Naive thymus-derived CD4-positive, alpha-beta T cell (primary cell): ENCODE data around the gene GAPDH. TPM values are rescaled to one million over a fixed set of nuclear protein-coding genes. Genes with fewer than 3 reads are reported as not detected.

ENCODE experiments used
- ATAC-seq: fragments of 150-1000 bp; cut with Tn5 transposase; 2 replicates; pipeline ENCODE4 v1.10.0; 2021; ENCODE audit warnings: mild to moderate bottlenecking, moderate library complexity
- CTCF ChIA-PET: fragments of 350-600 bp; sonication (Branson Sonifier 250); formaldehyde crosslinking; loops from one replicate; lab custom pipeline; 2021; ENCODE audit warnings: antibody characterized with exemption; lab: Charles Lee
- POLR2A ChIA-PET: fragments of 350-600 bp; sonication (Branson Sonifier 250); formaldehyde crosslinking; loops from one replicate; lab custom pipeline; 2021; ENCODE audit warnings: antibody characterized with exemption, inconsistent platforms; lab: Charles Lee
- DNase-seq, 9 donors: peaks; one replicate each; pipeline versions ENCODE4 v3.0.0 to v3.0.0-alpha.2; 2020 to 2022; ENCODE audit warnings: mixed read lengths in 1 of 9
- H3K27ac ChIP-seq: one replicate; pipeline ENCODE4 v1.7.0; 2013; ENCODE audit warnings: mild to moderate bottlenecking, low read depth, low read length, moderate library complexity
- H3K27me3 ChIP-seq, 2 donors: one replicate each; pipeline ENCODE4 v1.7.0; 2013; ENCODE audit warnings: low read length in 2 of 2, mild to moderate bottlenecking in 2 of 2, moderate library complexity in 2 of 2; ENCODE audit not compliant: control insufficient read depth in 2 of 2, insufficient read depth in 2 of 2
- H3K36me3 ChIP-seq, 3 experiments: 1 replicate in 2 of 3; 2 replicates in 1 of 3; pipeline ENCODE4 v1.7.0; 2013; ENCODE audit warnings: low read length in 3 of 3, mild to moderate bottlenecking in 3 of 3, moderate library complexity in 1 of 3; ENCODE audit not compliant: insufficient read depth in 3 of 3, control insufficient read depth in 2 of 3
- H3K4me1 ChIP-seq, 2 donors: one replicate each; pipeline ENCODE4 v1.7.0; 2013; ENCODE audit warnings: low read length in 2 of 2, mild to moderate bottlenecking in 2 of 2, moderate library complexity in 1 of 2; ENCODE audit not compliant: control insufficient read depth in 2 of 2, insufficient read depth in 2 of 2
- H3K4me3 ChIP-seq: 2 replicates; pipeline ENCODE4 v1.7.0; 2013; ENCODE audit warnings: mild to moderate bottlenecking, low read length
- H3K9me3 ChIP-seq, 3 experiments: 1 replicate in 2 of 3; 2 replicates in 1 of 3; pipeline ENCODE4 v1.7.0; 2013; ENCODE audit warnings: low read length in 3 of 3; ENCODE audit not compliant: control insufficient read depth in 2 of 3
- H3K27ac Mint-ChIP-seq, 9 donors: one replicate each; pipeline ENCODE4 v1.8.0; 2020 to 2022; ENCODE audit warnings: mixed read lengths in 9 of 9, mild to moderate bottlenecking in 8 of 9, moderate library complexity in 5 of 9, inconsistent platforms in 2 of 9
- H3K27me3 Mint-ChIP-seq, 5 donors: one replicate each; pipeline ENCODE4 v1.8.0; 2021 to 2022; ENCODE audit warnings: mixed read lengths in 5 of 5, mild to moderate bottlenecking in 1 of 5
- H3K36me3 Mint-ChIP-seq, 5 donors: one replicate each; pipeline ENCODE4 v1.8.0; 2020 to 2022; ENCODE audit warnings: mixed read lengths in 5 of 5, mild to moderate bottlenecking in 3 of 5, inconsistent platforms in 1 of 5
- H3K4me1 Mint-ChIP-seq, 7 donors: one replicate each; pipeline ENCODE4 v1.8.0; 2020 to 2022; ENCODE audit warnings: mixed read lengths in 7 of 7, mild to moderate bottlenecking in 3 of 7, inconsistent platforms in 1 of 7
- H3K4me3 Mint-ChIP-seq, 10 donors: one replicate each; pipeline ENCODE4 v1.8.0; 2020 to 2022; ENCODE audit warnings: mild to moderate bottlenecking in 10 of 10, mixed read lengths in 10 of 10, moderate library complexity in 6 of 10, inconsistent platforms in 2 of 10
- H3K9me3 Mint-ChIP-seq, 11 donors: one replicate each; pipeline ENCODE4 v1.8.0; 2020 to 2022; ENCODE audit warnings: mixed read lengths in 11 of 11, mild to moderate bottlenecking in 4 of 11, inconsistent platforms in 1 of 11, moderate library complexity in 1 of 11
- intact Hi-C, 2 donors: fragments of 100-400 bp; cut with micrococcal nuclease; formaldehyde crosslinking; loops; one replicate each; pipeline ENCODE4 v1.15.1; 2023
- polyA plus RNA-seq, 2 donors: library from polyadenylated mRNA; unstranded; fragments of 300-500 nt; fragmentation: Illumina TruSeq; gene quantifications; one replicate each; pipeline ENCODE4 v1.2.3, GENCODE V29; 2021
- total RNA-seq, 6 experiments: library from RNA in 5 of 6; stranded (reverse) in 5 of 6; gene quantifications; 1 replicate in 5 of 6; 2 replicates in 1 of 6; pipeline ENCODE4 v1.2.3 and lab custom pipeline; 2021 to 2026

The GAPDH gene
- total and polyA plus RNA-seq, 7 experiments from 2014 or later = 330 to 4,503 (median 970) TPM

DNA sequence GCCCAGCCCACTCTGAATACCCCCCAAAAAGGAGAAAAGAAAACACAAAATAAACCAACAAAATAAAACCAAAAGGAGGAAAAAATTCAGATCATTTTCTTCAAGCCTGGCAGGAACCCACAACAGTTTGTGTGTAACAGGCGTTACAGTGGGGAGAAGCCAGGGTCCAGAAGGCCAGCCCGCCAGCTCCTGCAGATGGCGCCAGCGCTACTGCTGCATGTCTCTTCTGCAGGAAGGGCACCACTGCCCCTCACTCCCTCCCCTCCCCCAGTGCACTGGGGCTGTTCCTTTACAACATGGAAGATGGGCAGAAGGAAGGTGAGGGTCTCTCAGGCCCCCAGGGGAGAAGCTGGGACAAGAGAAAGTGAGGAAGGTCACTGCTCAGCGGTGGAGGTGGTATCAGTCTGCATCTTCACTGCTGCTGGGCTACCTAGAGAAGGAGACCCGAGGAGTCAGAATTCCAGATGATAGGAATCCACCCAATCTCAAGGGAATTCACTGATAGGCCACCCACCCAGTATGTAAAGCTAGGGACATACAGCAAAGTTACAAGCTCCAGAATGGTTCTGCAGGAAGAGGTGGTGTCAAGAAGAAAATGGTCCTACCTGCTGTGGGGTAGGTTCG lies 36.1 kb downstream of the GAPDH start:
- Histone ChIP-seq H3K36me3 (peaks cover 14 to 64% (median 14%) of the 10 kb centered on the region in 3 experiments), H3K4me1 (peaks cover 8 to 18% of the 10 kb centered on the region in 2 donors), H3K4me3 (no peak overlapping the region), H3K27me3 (no peaks in the 10 kb centered on the region), H3K27ac (no peak overlapping the region), H3K9me3 (no peaks in the 10 kb centered on the region)
- ChIA-PET POLR2A (interaction anchor here (0.7 to 1.4 kb wide), 6 partner anchors 8 to 217 kb away, joined by 3 to 8 read pairs (median 3); partner anchors contain the start of gene IFFO1), CTCF (interaction anchor here (0.6 to 1.8 kb wide), 9 partner anchors 9 to 208 kb away, joined by 3 to 6 read pairs (median 3); no protein-coding TSS in a partner anchor)
- ATAC-seq (no peak), DNase-seq (peak in 1 of 9 donors; percentile 51)
- Mint-ChIP-seq H3K27me3 (no peaks in the 10 kb centered on the region), H3K4me3 (peak overlapping the region in 7 of 10 donors; percentile 36 to 100 (median 94)), H3K36me3 (peaks cover 10 to 41% (median 29%) of the 10 kb centered on the region in 5 donors), H3K9me3 (peaks cover 0 to 1% (median 0%) of the 10 kb centered on the region in 11 donors), H3K27ac (peak overlapping the region; percentile 47 to 99 (median 86)), H3K4me1 (peaks cover 17 to 49% (median 44%) of the 10 kb centered on the region in 7 donors)
- intact Hi-C loops = loop anchor here (1.0 kb wide), 2 partner anchors 35 to 183 kb away; partner anchors contain the start of gene MLF2 (in 1 of the 2)

GRCh38 chr12:6573001-6573400 lies 38.7 kb downstream of the GAPDH start:
- Mint-ChIP-seq H3K27me3 (no peaks in the 10 kb centered on the region), H3K9me3 (peaks cover 0 to 1% (median 0%) of the 10 kb centered on the region in 11 donors), H3K4me3 (no peak overlapping the region), H3K36me3 (peaks cover 15 to 43% (median 29%) of the 10 kb centered on the region in 5 donors), H3K27ac (peak overlapping the region in 4 of 9 donors; percentile 32 to 57 (median 54)), H3K4me1 (peaks cover 0 to 29% (median 22%) of the 10 kb centered on the region in 7 donors)
- DNase-seq (no peak), ATAC-seq (no peak)
- Histone ChIP-seq H3K27ac (no peak overlapping the region), H3K27me3 (no peaks in the 10 kb centered on the region), H3K36me3 (peaks cover 11 to 73% (median 27%) of the 10 kb centered on the region in 3 experiments), H3K9me3 (no peaks in the 10 kb centered on the region), H3K4me3 (no peak overlapping the region), H3K4me1 (peaks cover 0 to 4% of the 10 kb centered on the region in 2 donors)
- POLR2A ChIA-PET = interaction anchor here (0.6 to 0.8 kb wide), 2 partner anchors 19 to 76 kb away, joined by 3 read pairs; no protein-coding TSS in a partner anchor
- intact Hi-C loops = no loop called here
- CTCF ChIA-PET = interaction anchor here (0.6 to 1.1 kb wide), 2 partner anchors 11 to 66 kb away, joined by 3 to 4 read pairs; no protein-coding TSS in a partner anchor

- intact Hi-C loops = no loop called here
- Histone ChIP-seq H3K4me1 (no peaks in the 10 kb centered on the region), H3K4me3 (no peak overlapping the region), H3K9me3 (no peaks in the 10 kb centered on the region), H3K27me3 (no peaks in the 10 kb centered on the region), H3K36me3 (peaks cover 11 to 82% (median 35%) of the 10 kb centered on the region in 3 experiments), H3K27ac (no peak overlapping the region)
- H3K27ac Mint-ChIP-seq = peak overlapping the region in 8 of 9 donors; percentile 6 to 81 (median 44)
- no peaks in the 10 kb centered on the region for H3K9me3 Mint-ChIP-seq
- DNase-seq = no peak
- H3K27me3 Mint-ChIP-seq = no peaks in the 10 kb centered on the region
- CTCF ChIA-PET = no interaction called here
- peaks cover 18 to 50% (median 29%) of the 10 kb centered on the region in 5 donors for H3K36me3 Mint-ChIP-seq
- ATAC-seq = no peak
- POLR2A ChIA-PET = interaction anchor here (0.5 to 0.6 kb wide), 2 partner anchors 159 to 170 kb away, joined by 3 to 4 read pairs; no protein-coding TSS in a partner anchor
- H3K4me3 Mint-ChIP-seq = no peak overlapping the region
- peaks cover 0 to 21% (median 13%) of the 10 kb centered on the region in 7 donors for H3K4me1 Mint-ChIP-seq
Observed at GRCh38 chr12:6574576-6575295, 40.4 kb downstream of the GAPDH start.

DNA sequence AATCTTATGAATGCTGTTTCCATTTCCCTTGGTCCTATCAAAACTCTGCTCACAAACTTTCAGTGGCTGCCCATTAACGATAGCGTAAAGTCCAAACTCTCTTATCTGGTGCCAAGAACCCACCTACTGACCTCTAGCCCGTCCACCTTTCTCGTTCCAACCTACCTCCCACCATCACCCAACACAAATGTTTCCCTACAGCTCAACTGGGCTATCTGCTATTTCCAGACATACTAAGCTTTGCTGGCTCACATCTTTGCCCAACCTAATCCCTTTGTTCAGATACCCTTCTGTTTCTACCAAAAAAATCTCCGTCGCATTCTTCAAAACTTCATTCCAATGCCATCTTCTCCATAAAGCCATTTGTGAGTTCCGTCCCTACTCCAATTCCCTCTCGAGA lies 41.3 kb downstream of the GAPDH start:
- Mint-ChIP-seq H3K36me3 (peaks cover 18 to 50% (median 29%) of the 10 kb centered on the region in 5 donors), H3K4me1 (peaks cover 0 to 13% (median 6%) of the 10 kb centered on the region in 7 donors), H3K27ac (peak overlapping the region in 5 of 9 donors; percentile 3 to 69 (median 66)), H3K9me3 (no peaks in the 10 kb centered on the region), H3K27me3 (no peaks in the 10 kb centered on the region), H3K4me3 (no peak overlapping the region)
- ATAC-seq (no peak), DNase-seq (no peak)
- H3K4me1 ChIP-seq = no peaks in the 10 kb centered on the region
- H3K4me3 ChIP-seq = no peak overlapping the region
- intact Hi-C loops = no loop called here
- H3K27ac ChIP-seq = no peak overlapping the region
- no peaks in the 10 kb centered on the region for H3K27me3 ChIP-seq
- no peaks in the 10 kb centered on the region for H3K9me3 ChIP-seq
- ChIA-PET CTCF (interaction anchor here (0.6 kb wide), 1 partner anchor 247 kb away, joined by 3 read pairs; no protein-coding TSS in a partner anchor), POLR2A (interaction anchor here (0.7 to 1.2 kb wide), 3 partner anchors 9 to 214 kb away, joined by 3 to 6 read pairs (median 5); no protein-coding TSS in a partner anchor)
- H3K36me3 ChIP-seq = peaks cover 11 to 84% (median 35%) of the 10 kb centered on the region in 3 experiments

DNA sequence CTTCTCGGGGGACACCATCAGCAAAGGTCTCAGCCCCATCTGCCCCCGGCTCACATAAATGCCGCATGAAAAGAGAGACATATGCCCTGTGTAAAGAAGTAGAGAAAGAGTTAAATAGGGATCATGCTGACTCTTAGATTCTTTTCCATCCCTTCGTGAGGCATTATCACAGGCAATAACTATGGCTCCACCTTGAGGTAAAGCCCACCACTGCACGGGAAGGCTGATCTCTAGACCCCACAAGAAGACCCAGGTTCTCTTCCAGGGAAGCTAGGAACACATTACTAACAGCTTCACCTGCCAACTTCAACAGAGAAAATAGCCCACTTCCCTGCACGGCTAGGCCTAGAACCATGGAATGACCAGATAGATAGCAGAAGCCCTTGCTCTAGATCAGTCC lies 47.9 kb downstream of the GAPDH start:
- peak overlapping the region in 1 of 9 donors; percentile 72 for H3K27ac Mint-ChIP-seq
- intact Hi-C loops = no loop called here

DNA sequence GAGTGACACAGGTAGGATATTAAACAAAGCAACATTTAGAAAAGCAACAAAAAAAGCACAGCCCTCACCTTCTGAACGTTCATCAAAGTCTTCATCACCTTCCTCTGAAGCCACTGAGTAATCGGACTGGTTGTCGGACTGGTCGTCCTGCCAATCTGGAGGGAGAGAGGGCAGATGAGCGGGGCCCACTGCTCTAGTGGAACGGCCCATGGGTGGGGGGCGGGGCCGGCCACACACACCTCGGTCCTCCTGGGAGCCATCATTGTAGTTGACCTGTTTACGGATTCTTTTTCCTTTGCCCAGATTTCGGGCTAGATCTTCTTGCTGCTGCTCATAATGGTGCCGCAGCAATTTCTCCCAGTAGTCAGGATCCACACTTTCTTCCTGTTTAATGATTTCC lies 48.6 kb downstream of the GAPDH start:
- Histone ChIP-seq H3K36me3 (peaks cover 42 to 90% (median 46%) of the 10 kb centered on the region in 3 experiments), H3K9me3 (no peaks in the 10 kb centered on the region), H3K4me3 (no peak overlapping the region), H3K27me3 (no peaks in the 10 kb centered on the region), H3K4me1 (no peaks in the 10 kb centered on the region), H3K27ac (no peak overlapping the region)
- POLR2A ChIA-PET = no interaction called here
- peaks cover 24 to 55% (median 39%) of the 10 kb centered on the region in 5 donors for H3K36me3 Mint-ChIP-seq
- H3K27ac Mint-ChIP-seq = peak overlapping the region in 3 of 9 donors; percentile 25 to 61 (median 56)
- no peaks in the 10 kb centered on the region for H3K9me3 Mint-ChIP-seq
- DNase-seq (no peak), ATAC-seq (no peak)
- peaks cover 0 to 6% (median 0%) of the 10 kb centered on the region in 7 donors for H3K4me1 Mint-ChIP-seq
- CTCF ChIA-PET = interaction anchor here (1.0 kb wide), 1 partner anchor 29 kb away, joined by 3 read pairs; no protein-coding TSS in a partner anchor
- H3K4me3 Mint-ChIP-seq = no peak overlapping the region
- intact Hi-C loops = no loop called here
- H3K27me3 Mint-ChIP-seq = no peaks in the 10 kb centered on the region

More for the DNA sequence above, 47.9 kb downstream of the GAPDH start:
- no peaks in the 10 kb centered on the region for H3K9me3 Mint-ChIP-seq
- DNase-seq (no peak), ATAC-seq (no peak)
- no peaks in the 10 kb centered on the region for H3K27me3 Mint-ChIP-seq
- Histone ChIP-seq H3K36me3 (peaks cover 36 to 90% (median 46%) of the 10 kb centered on the region in 3 experiments), H3K4me1 (no peaks in the 10 kb centered on the region), H3K9me3 (no peaks in the 10 kb centered on the region), H3K27me3 (no peaks in the 10 kb centered on the region), H3K27ac (no peak overlapping the region), H3K4me3 (no peak overlapping the region)
- H3K4me1 Mint-ChIP-seq = peaks cover 0 to 6% (median 0%) of the 10 kb centered on the region in 7 donors
- H3K36me3 Mint-ChIP-seq = peaks cover 23 to 54% (median 39%) of the 10 kb centered on the region in 5 donors
- CTCF ChIA-PET = interaction anchor here (1.0 kb wide), 1 partner anchor 28 kb away, joined by 3 read pairs; no protein-coding TSS in a partner anchor
- no peak overlapping the region for H3K4me3 Mint-ChIP-seq
- POLR2A ChIA-PET = no interaction called here
